ENCODE results near the gene TNK1.
"Not testable (repeated sequence)": the region's sequence is repeated elsewhere in the genome, so short reads cannot be mapped to it uniquely, and the experiment has no call there.

The TNK1 gene

GRCh38 chr17:7367918-7368598 is 12.8 kb upstream of the TNK1 start:
- H3K9me3 ChIP-seq (ENCODE audit: low read length): no peaks in the 10 kb centered on the region
- no peaks in the 10 kb centered on the region for H3K36me3 ChIP-seq (ENCODE audit: insufficient read depth, low read length)
- H3F3A ChIP-seq (ENCODE audit: insufficient read depth, low read length): no peaks in the 10 kb centered on the region
- no peak overlapping the region for H3K27ac ChIP-seq (ENCODE audit: low read depth, low read length, poor library complexity, severe bottlenecking)
- H2AFZ ChIP-seq (ENCODE audit: low read length): no peak overlapping the region
- no peaks in the 10 kb centered on the region for H4K20me1 ChIP-seq (ENCODE audit: insufficient read depth, low read length)
- TF ChIP-seq CTCF (IDR thresholded peaks at IDR 0.05; ENCODE audit: low read length) (no peak), EZH2 (IDR thresholded peaks at IDR 0.05; ENCODE audit: borderline replicate concordance, low read length) (no peak)
- no peak overlapping the region for H3K4me3 ChIP-seq (ENCODE audit: low read depth, low read length, poor library complexity, severe bottlenecking)
- no peaks in the 10 kb centered on the region for H3K4me1 ChIP-seq (ENCODE audit: insufficient read depth, low read length, severe bottlenecking)
- no peaks in the 10 kb centered on the region for H3K9me2 ChIP-seq (ENCODE audit: low read depth, low read length)
- no peak overlapping the region for H3K9ac ChIP-seq (ENCODE audit: low read length)
- H3K4me2 ChIP-seq (ENCODE audit: low read length): no peak overlapping the region
- H3K27me3 ChIP-seq (ENCODE audit: insufficient read depth, low read length): 0 out of 2 replicates have a peak, but pooled peaks cover 2% of the 10 kb centered on the region
- no peaks in the 10 kb centered on the region for H3K79me2 ChIP-seq (ENCODE audit: insufficient read depth, low read length)

DNA sequence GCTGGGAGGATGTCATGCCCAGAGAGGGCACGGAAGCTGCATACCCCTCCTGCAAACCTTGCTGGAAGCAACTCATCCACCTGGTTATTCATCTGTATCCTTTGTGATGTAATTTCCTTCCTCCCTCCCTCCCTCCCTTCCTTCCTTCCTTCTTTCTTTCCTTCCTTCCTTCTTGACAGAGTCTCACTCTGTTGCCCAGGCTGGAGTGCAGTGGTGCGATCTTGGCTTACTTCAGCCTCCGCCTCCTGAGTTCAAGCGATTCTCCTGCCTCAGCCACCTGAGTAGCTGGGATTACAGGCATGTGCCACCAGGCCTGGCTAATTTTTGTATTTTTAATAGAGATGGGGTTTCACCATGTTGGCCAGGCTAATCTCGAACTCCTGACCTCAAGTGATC is 12.3 kb upstream of the TNK1 start:
- H3K9me2 ChIP-seq (ENCODE audit: low read depth, low read length); H3K27me3 ChIP-seq (ENCODE audit: insufficient read depth, low read length); H3K9me3 ChIP-seq (ENCODE audit: low read length); H3K4me3 ChIP-seq (ENCODE audit: low read depth, low read length, poor library complexity, severe bottlenecking); H3K27ac ChIP-seq (ENCODE audit: low read depth, low read length, poor library complexity, severe bottlenecking); H3K4me1 ChIP-seq (ENCODE audit: insufficient read depth, low read length, severe bottlenecking); H3K79me2 ChIP-seq (ENCODE audit: insufficient read depth, low read length); H3K9ac ChIP-seq (ENCODE audit: low read length); H3F3A ChIP-seq (ENCODE audit: insufficient read depth, low read length); H2AFZ ChIP-seq (ENCODE audit: low read length); H3K36me3 ChIP-seq (ENCODE audit: insufficient read depth, low read length); H4K20me1 ChIP-seq (ENCODE audit: insufficient read depth, low read length); H3K4me2 ChIP-seq (ENCODE audit: low read length): not testable (repeated sequence)

DNA sequence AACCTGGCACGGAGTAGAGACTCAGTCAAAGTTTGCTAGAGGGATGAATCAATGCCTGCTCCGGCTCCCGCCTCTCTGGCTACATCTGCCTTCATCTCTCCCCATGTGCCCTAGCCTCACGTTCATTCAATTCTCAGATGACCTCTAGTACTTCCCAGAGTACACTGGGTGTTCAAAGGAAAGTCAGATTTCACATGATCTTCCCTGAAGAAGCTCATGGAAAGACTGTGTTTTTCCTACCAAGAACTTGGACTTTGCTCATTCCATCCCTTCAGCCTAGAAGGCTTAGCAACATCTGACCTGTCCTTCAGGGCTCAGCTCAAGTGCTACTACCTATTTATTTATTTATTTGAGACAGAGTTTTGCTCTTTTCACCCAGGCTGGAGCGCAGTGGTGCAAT is 11.1 kb upstream of the TNK1 start:
- no peak overlapping the region for H3K4me3 ChIP-seq (ENCODE audit: low read depth, low read length, poor library complexity, severe bottlenecking)
- no peaks in the 10 kb centered on the region for H3K9me3 ChIP-seq (ENCODE audit: low read length)
- H3K36me3 ChIP-seq (ENCODE audit: insufficient read depth, low read length): no peaks in the 10 kb centered on the region
- H3K4me2 ChIP-seq (ENCODE audit: low read length): no peak overlapping the region
- H2AFZ ChIP-seq (ENCODE audit: low read length): no peak overlapping the region
- H3K27me3 ChIP-seq (ENCODE audit: insufficient read depth, low read length): no peaks in the 10 kb centered on the region
- H3K9me2 ChIP-seq (ENCODE audit: low read depth, low read length): no peaks in the 10 kb centered on the region
- H3K27ac ChIP-seq (ENCODE audit: low read depth, low read length, poor library complexity, severe bottlenecking): no peak overlapping the region
- no peak overlapping the region for H3K9ac ChIP-seq (ENCODE audit: low read length)
- H3F3A ChIP-seq (ENCODE audit: insufficient read depth, low read length): no peaks in the 10 kb centered on the region
- no peaks in the 10 kb centered on the region for H4K20me1 ChIP-seq (ENCODE audit: insufficient read depth, low read length)
- TF ChIP-seq EZH2 (IDR thresholded peaks at IDR 0.05; ENCODE audit: borderline replicate concordance, low read length) (no peak), CTCF (IDR thresholded peaks at IDR 0.05; ENCODE audit: low read length) (no peak)
- no peaks in the 10 kb centered on the region for H3K4me1 ChIP-seq (ENCODE audit: insufficient read depth, low read length, severe bottlenecking)
- no peaks in the 10 kb centered on the region for H3K79me2 ChIP-seq (ENCODE audit: insufficient read depth, low read length)

DNA sequence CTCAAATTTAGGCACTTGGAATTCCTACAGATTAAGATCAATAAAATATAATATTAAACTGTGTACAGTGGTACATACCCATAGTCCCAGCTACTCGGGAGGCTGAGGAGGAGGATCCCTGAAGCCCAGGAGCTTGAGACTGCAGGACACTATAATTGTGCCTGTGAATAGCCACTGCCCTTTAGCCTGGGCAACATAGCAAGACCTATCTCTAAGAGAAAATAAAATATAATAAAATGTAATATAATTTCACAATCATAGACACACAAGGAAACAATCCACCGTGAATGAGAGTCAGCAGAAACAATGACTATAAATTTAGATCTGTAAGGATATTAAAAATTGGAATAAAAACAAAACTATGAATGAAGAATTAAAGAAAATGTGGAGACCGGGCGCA is 10.0 kb upstream of the TNK1 start:
- Histone ChIP-seq H3K4me2 (ENCODE audit: low read length) (no peak overlapping the region), H2AFZ (ENCODE audit: low read length) (no peak overlapping the region), H3K79me2 (ENCODE audit: insufficient read depth, low read length) (no peaks in the 10 kb centered on the region), H3K36me3 (ENCODE audit: insufficient read depth, low read length) (no peaks in the 10 kb centered on the region), H4K20me1 (ENCODE audit: insufficient read depth, low read length) (no peaks in the 10 kb centered on the region), H3K4me3 (ENCODE audit: low read depth, low read length, poor library complexity, severe bottlenecking) (no peak overlapping the region), H3K9me2 (ENCODE audit: low read depth, low read length) (no peaks in the 10 kb centered on the region), H3K9me3 (ENCODE audit: low read length) (no peaks in the 10 kb centered on the region), H3K27ac (ENCODE audit: low read depth, low read length, poor library complexity, severe bottlenecking) (no peak overlapping the region), H3K4me1 (ENCODE audit: insufficient read depth, low read length, severe bottlenecking) (no peaks in the 10 kb centered on the region), H3F3A (ENCODE audit: insufficient read depth, low read length) (no peaks in the 10 kb centered on the region), H3K9ac (ENCODE audit: low read length) (no peak overlapping the region), H3K27me3 (ENCODE audit: insufficient read depth, low read length) (no peaks in the 10 kb centered on the region)
- no peak for TF ChIP-seq EZH2 (IDR thresholded peaks at IDR 0.05; ENCODE audit: borderline replicate concordance, low read length)
- no peak for TF ChIP-seq CTCF (IDR thresholded peaks at IDR 0.05; ENCODE audit: low read length)
